ENCODE results near the gene CD59. TPM values are rescaled to one million over a fixed set of nuclear protein-coding genes. Genes with fewer than 3 reads are reported as not detected.

The CD59 gene
- total and polyA plus RNA-seq, 9 of the 15 experiments (the other 6 are each of a cell fraction or from before 2014, with no cell fraction given), result 38.1 to 338 (median 173) TPM

GRCh38 chr11:33736148-33736812 lies at the start of gene CD59 (continued):
- TF ChIP-seq XRCC5 (IDR thresholded peaks at IDR 0.05; ENCODE audit: low read depth, low read length) (no peak; the same call in 1 of the 2 replicates), CTBP1 (IDR thresholded peaks at IDR 0.05; ENCODE audit: borderline replicate concordance) (peak; percentile 79), MTA2 (IDR thresholded peaks at IDR 0.05; ENCODE audit: low read depth) (no peak), SOX6 (IDR thresholded peaks at IDR 0.05) (peak; percentile 29; the same call in 1 of the 2 replicates), MTA3 (IDR thresholded peaks at IDR 0.05; ENCODE audit: borderline replicate concordance) (peak; percentile 60; the same call in 1 of the 2 replicates), CBX3 (IDR thresholded peaks at IDR 0.05; ENCODE audit: borderline replicate concordance in 1 of 2, low read length in 2 of 2) (no peak), MBD2 (IDR thresholded peaks at IDR 0.05; ENCODE audit: borderline replicate concordance, low read depth) (peak; percentile 57; the same call in 1 of the 2 replicates), PHTF2 (CRISPR knock-in tag; IDR thresholded peaks at IDR 0.05) (peak; percentile 31; the same call in 1 of the 2 replicates), BRD4 (IDR thresholded peaks at IDR 0.05) (no peak), GTF2E2 (tag; IDR thresholded peaks at IDR 0.05) (0 out of 2 replicates have a peak, but pooled peaks have one; percentile 54), POLR2A (conservative IDR thresholded peaks at IDR 0.05) (peak; percentile 87), ZEB2 (IDR thresholded peaks at IDR 0.05) (peak; percentile 76; the same call in 1 of the 2 replicates), THAP12 (CRISPR knock-in tag; IDR thresholded peaks at IDR 0.05) (0 out of 2 replicates have a peak, but pooled peaks have one; percentile 19), SRF (CRISPR knock-in tag; IDR thresholded peaks at IDR 0.05) (peak in 1 of 2 experiments; percentile 22; a peak in 1 of 4 replicates), THAP7 (CRISPR knock-in tag; IDR thresholded peaks at IDR 0.05) (no peak), GTF2F1 (IDR thresholded peaks at IDR 0.05; ENCODE audit: low read depth, low read length) (no peak), NFYB (IDR thresholded peaks at IDR 0.05; ENCODE audit: extremely low read depth, insufficient read length) (no peak), SP1 (CRISPR knock-in tag; IDR thresholded peaks at IDR 0.05) (peak; percentile 50), PML (IDR thresholded peaks at IDR 0.05; ENCODE audit: low read length) (peak; percentile 36; the same call in 1 of the 2 replicates), HMGN3 (IDR thresholded peaks at IDR 0.05; ENCODE audit: borderline replicate concordance, extremely low read depth, insufficient read length, low read depth, low read length) (peak; percentile 78), CXXC5 (CRISPR knock-in tag; IDR thresholded peaks at IDR 0.05) (peak; percentile 53), E2F8 (IDR thresholded peaks at IDR 0.05; ENCODE audit: low read depth, partially characterized antibody) (no peak), HBP1 (CRISPR knock-in tag; IDR thresholded peaks at IDR 0.05) (no peak)

Measured in K562 (cell line).